ENCODE results near the gene TIMD4.

DNA sequence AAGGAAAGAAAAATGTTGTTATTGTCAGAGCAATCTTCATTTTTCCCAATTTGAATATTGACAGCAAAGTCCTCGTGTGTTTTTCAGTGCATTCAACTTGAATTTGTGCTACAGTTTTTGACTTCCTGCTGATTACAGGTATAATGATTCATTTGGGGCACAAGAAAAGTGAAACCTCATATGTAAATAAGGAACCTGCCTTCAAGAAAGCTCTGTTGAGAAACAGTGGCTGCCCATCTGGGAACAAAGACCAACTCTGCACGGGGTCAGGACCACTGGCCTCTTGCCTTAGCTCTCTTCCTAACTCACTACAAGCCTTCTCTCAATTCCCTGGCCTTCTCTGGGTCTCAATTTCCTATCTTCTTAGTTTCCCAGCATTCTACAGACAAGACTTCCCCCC, 21.0 kb downstream of the TIMD4 start:
- TF ChIP-seq, protein P1, sequence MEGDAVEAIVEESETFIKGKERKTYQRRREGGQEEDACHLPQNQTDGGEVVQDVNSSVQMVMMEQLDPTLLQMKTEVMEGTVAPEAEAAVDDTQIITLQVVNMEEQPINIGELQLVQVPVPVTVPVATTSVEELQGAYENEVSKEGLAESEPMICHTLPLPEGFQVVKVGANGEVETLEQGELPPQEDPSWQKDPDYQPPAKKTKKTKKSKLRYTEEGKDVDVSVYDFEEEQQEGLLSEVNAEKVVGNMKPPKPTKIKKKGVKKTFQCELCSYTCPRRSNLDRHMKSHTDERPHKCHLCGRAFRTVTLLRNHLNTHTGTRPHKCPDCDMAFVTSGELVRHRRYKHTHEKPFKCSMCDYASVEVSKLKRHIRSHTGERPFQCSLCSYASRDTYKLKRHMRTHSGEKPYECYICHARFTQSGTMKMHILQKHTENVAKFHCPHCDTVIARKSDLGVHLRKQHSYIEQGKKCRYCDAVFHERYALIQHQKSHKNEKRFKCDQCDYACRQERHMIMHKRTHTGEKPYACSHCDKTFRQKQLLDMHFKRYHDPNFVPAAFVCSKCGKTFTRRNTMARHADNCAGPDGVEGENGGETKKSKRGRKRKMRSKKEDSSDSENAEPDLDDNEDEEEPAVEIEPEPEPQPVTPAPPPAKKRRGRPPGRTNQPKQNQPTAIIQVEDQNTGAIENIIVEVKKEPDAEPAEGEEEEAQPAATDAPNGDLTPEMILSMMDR (IDR thresholded peaks at IDR 0.05) = no peak
- TF ChIP-seq EZH2 (IDR thresholded peaks at IDR 0.05; ENCODE audit: borderline replicate concordance, insufficient read depth, low read depth, low read length, poor library complexity, severe bottlenecking) = no peak
